ENCODE measurements around the gene MRPS18C.

MRPS18C gene

DNA sequence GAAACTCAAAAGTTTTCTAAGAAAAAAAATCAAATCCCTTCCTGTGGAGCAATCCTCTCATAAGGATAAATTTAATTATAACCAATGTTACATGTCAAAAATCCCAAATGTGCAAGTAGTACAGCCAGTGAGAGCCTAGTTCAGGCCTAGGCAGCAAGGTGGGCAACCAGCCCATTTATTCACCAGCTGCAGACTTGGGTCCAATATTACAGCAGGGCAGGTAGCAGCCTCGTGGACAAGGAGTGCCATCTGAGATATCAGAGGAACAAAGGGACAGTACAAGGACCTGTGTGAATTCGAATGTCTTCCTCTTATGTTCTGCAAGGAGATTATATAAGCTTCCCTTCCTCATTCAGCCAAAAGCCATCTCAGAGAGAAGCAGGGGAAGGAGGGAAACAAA is 6.8 kb upstream of the MRPS18C start (continued):
- TF ChIP-seq, protein P1, sequence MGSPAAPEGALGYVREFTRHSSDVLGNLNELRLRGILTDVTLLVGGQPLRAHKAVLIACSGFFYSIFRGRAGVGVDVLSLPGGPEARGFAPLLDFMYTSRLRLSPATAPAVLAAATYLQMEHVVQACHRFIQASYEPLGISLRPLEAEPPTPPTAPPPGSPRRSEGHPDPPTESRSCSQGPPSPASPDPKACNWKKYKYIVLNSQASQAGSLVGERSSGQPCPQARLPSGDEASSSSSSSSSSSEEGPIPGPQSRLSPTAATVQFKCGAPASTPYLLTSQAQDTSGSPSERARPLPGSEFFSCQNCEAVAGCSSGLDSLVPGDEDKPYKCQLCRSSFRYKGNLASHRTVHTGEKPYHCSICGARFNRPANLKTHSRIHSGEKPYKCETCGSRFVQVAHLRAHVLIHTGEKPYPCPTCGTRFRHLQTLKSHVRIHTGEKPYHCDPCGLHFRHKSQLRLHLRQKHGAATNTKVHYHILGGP (tag by site-specific recombination; IDR thresholded peaks at IDR 0.05) = no peak
- TF ChIP-seq, protein P2, sequence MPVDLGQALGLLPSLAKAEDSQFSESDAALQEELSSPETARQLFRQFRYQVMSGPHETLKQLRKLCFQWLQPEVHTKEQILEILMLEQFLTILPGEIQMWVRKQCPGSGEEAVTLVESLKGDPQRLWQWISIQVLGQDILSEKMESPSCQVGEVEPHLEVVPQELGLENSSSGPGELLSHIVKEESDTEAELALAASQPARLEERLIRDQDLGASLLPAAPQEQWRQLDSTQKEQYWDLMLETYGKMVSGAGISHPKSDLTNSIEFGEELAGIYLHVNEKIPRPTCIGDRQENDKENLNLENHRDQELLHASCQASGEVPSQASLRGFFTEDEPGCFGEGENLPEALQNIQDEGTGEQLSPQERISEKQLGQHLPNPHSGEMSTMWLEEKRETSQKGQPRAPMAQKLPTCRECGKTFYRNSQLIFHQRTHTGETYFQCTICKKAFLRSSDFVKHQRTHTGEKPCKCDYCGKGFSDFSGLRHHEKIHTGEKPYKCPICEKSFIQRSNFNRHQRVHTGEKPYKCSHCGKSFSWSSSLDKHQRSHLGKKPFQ (tag by site-specific recombination; IDR thresholded peaks at IDR 0.05) = no peak
- TF ChIP-seq ZNF248 (tag by site-specific recombination; IDR thresholded peaks at IDR 0.05) = no peak
- no peak for TF ChIP-seq ZNF311 (tag by site-specific recombination; IDR thresholded peaks at IDR 0.05; ENCODE audit: borderline replicate concordance)
- no peak for TF ChIP-seq ZNF391 (tag by site-specific recombination; IDR thresholded peaks at IDR 0.05; ENCODE audit: borderline replicate concordance, low read depth)
- no peak for TF ChIP-seq ZNF302 (tag by site-specific recombination; IDR thresholded peaks at IDR 0.05; ENCODE audit: low read depth)
- no peak for TF ChIP-seq SALL2 (tag by site-specific recombination; IDR thresholded peaks at IDR 0.05; ENCODE audit: borderline replicate concordance)
- TF ChIP-seq ZFHX2 (tag by site-specific recombination; conservative IDR thresholded peaks at IDR 0.05) = no peak
- no peak for TF ChIP-seq ZNF561 (tag by site-specific recombination; IDR thresholded peaks at IDR 0.05; ENCODE audit: borderline replicate concordance)
- no peak for TF ChIP-seq ZNF48 (tag by site-specific recombination; IDR thresholded peaks at IDR 0.05)
- TF ChIP-seq ZNF324 (tag by site-specific recombination; IDR thresholded peaks at IDR 0.05) = no peak
- no peak for TF ChIP-seq ZNF157 (tag by site-specific recombination; IDR thresholded peaks at IDR 0.05)

DNA sequence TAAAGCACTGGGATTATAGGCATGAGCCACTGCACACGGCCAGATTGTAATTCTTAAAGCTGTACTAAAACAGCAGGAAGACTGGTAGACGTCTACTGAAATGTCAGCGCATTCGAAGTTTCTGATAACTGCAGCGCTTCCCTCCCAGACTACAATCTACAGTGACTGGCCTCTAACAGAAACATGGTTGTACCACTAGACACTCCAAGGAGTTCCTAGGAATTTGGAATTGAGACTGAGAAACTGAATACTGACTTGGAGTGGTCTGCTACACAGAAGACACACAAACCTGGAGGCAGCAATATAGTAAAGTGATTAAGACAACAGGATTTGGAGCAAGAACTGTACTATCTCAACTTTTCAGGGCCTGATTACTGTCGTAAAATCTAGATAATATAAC is 1.2 kb upstream of the MRPS18C start:
- ChIA-PET CTCF (interaction anchor here (0.6 kb wide), 1 partner anchor 774 kb away, joined by 5 read pairs; no protein-coding TSS in a partner anchor), POLR2A (interaction anchor here (1.3 to 1.6 kb wide), 2 partner anchors 170 to 443 kb away, joined by 6 to 10 read pairs; partner anchors contain the start of gene COQ2)
- H3K9me3 ChIP-seq (ENCODE audit: control insufficient read depth, insufficient read depth, low read depth, low read length) = no peaks in the 10 kb centered on the region
- peak overlapping the region; percentile 84 for H3K4me3 ChIP-seq (ENCODE audit: low read depth, low read length)
- H3K4me1 ChIP-seq (ENCODE audit: control insufficient read depth, insufficient read depth, low read length) = no peaks in the 10 kb centered on the region
- peak overlapping the region; percentile 89; the same call in 1 of the 2 replicates for H3K27ac ChIP-seq (ENCODE audit: extremely low read depth, low read depth, low read length)
- peaks cover 0 to 45% of the 10 kb centered on the region in 2 experiments; a peak in 2 of 3 replicates for H3K36me3 ChIP-seq (ENCODE audit: control insufficient read depth in 2 of 2, insufficient read depth in 1 of 2, low read length in 2 of 2)
- TF ChIP-seq YY2 (tag by site-specific recombination; IDR thresholded peaks at IDR 0.05) (no peak), ZNF10 (tag by site-specific recombination; IDR thresholded peaks at IDR 0.05) (no peak), ZNF433 (tag by site-specific recombination; IDR thresholded peaks at IDR 0.05; ENCODE audit: low read depth) (no peak), ZNF391 (tag by site-specific recombination; IDR thresholded peaks at IDR 0.05; ENCODE audit: borderline replicate concordance, low read depth) (no peak), ZNF843 (tag by site-specific recombination; IDR thresholded peaks at IDR 0.05) (no peak), ZNF23 (tag by site-specific recombination; IDR thresholded peaks at IDR 0.05; ENCODE audit: borderline replicate concordance) (no peak), ZNF121 (tag by site-specific recombination; IDR thresholded peaks at IDR 0.05) (no peak), ZFP37 (tag by site-specific recombination; IDR thresholded peaks at IDR 0.05) (no peak), ZNF837 (tag by site-specific recombination; IDR thresholded peaks at IDR 0.05) (no peak)
- TF ChIP-seq, protein P3, sequence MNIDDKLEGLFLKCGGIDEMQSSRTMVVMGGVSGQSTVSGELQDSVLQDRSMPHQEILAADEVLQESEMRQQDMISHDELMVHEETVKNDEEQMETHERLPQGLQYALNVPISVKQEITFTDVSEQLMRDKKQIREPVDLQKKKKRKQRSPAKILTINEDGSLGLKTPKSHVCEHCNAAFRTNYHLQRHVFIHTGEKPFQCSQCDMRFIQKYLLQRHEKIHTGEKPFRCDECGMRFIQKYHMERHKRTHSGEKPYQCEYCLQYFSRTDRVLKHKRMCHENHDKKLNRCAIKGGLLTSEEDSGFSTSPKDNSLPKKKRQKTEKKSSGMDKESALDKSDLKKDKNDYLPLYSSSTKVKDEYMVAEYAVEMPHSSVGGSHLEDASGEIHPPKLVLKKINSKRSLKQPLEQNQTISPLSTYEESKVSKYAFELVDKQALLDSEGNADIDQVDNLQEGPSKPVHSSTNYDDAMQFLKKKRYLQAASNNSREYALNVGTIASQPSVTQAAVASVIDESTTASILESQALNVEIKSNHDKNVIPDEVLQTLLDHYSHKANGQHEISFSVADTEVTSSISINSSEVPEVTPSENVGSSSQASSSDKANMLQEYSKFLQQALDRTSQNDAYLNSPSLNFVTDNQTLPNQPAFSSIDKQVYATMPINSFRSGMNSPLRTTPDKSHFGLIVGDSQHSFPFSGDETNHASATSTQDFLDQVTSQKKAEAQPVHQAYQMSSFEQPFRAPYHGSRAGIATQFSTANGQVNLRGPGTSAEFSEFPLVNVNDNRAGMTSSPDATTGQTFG (tag by site-specific recombination; IDR thresholded peaks at IDR 0.05; ENCODE audit: borderline replicate concordance) = no peak
- TF ChIP-seq, protein P4, sequence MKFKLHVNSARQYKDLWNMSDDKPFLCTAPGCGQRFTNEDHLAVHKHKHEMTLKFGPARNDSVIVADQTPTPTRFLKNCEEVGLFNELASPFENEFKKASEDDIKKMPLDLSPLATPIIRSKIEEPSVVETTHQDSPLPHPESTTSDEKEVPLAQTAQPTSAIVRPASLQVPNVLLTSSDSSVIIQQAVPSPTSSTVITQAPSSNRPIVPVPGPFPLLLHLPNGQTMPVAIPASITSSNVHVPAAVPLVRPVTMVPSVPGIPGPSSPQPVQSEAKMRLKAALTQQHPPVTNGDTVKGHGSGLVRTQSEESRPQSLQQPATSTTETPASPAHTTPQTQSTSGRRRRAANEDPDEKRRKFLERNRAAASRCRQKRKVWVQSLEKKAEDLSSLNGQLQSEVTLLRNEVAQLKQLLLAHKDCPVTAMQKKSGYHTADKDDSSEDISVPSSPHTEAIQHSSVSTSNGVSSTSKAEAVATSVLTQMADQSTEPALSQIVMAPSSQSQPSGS (tag by site-specific recombination; IDR thresholded peaks at IDR 0.05; ENCODE audit: low read depth) = no peak
- TF ChIP-seq, protein P5, sequence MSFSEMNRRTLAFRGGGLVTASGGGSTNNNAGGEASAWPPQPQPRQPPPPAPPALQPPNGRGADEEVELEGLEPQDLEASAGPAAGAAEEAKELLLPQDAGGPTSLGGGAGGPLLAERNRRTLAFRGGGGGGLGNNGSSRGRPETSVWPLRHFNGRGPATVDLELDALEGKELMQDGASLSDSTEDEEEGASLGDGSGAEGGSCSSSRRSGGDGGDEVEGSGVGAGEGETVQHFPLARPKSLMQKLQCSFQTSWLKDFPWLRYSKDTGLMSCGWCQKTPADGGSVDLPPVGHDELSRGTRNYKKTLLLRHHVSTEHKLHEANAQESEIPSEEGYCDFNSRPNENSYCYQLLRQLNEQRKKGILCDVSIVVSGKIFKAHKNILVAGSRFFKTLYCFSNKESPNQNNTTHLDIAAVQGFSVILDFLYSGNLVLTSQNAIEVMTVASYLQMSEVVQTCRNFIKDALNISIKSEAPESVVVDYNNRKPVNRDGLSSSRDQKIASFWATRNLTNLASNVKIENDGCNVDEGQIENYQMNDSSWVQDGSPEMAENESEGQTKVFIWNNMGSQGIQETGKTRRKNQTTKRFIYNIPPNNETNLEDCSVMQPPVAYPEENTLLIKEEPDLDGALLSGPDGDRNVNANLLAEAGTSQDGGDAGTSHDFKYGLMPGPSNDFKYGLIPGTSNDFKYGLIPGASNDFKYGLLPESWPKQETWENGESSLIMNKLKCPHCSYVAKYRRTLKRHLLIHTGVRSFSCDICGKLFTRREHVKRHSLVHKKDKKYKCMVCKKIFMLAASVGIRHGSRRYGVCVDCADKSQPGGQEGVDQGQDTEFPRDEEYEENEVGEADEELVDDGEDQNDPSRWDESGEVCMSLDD (tag by site-specific recombination; IDR thresholded peaks at IDR 0.05) = no peak
